ENCODE measurements around the gene CA7.

GRCh38 chr16:66890799-66891198 is 46.6 kb downstream of the CA7 start:
- no peak for TF ChIP-seq CTCF (IDR thresholded peaks at IDR 0.05)
- no peak for TF ChIP-seq EP300 (IDR thresholded peaks at IDR 0.05)
- TF ChIP-seq POLR2AphosphoS5 (IDR thresholded peaks at IDR 0.05) = no peak

All from upper lobe of left lung (tissue), 4 donors.